Upper lobe of right lung (tissue), 1 donor: ENCODE data around the gene WNK2. TPM values are rescaled to one million over a fixed set of nuclear protein-coding genes. Genes with fewer than 3 reads are reported as not detected.
A peak's percentile ranks its signal among the peaks of the same experiment; 100 is the strongest.

ENCODE experiments used
- ATAC-seq: fragments of 200-7000 bp; cut with Tn5 transposase; one replicate; pipeline ENCODE4 v1.9.1; 2020; ENCODE audit warnings: mild to moderate bottlenecking, moderate library complexity
- DNase-seq: peaks from one replicate; pipeline ENCODE4 v3.0.0-alpha.2; 2020
- H3K27ac ChIP-seq: fragments of 200-600 bp; one replicate; pipeline ENCODE4 v1.8.0; 2022
- H3K27me3 ChIP-seq: fragments of 200-600 bp; one replicate; pipeline ENCODE4 v1.8.0; 2022; ENCODE audit warnings: mild to moderate bottlenecking
- H3K36me3 ChIP-seq: fragments of 200-600 bp; one replicate; pipeline ENCODE4 v1.8.0; 2022
- H3K4me1 ChIP-seq: fragments of 200-600 bp; one replicate; pipeline ENCODE4 v1.8.0; 2022
- H3K4me3 ChIP-seq: fragments of 200-600 bp; one replicate; pipeline ENCODE4 v1.8.0; 2022; ENCODE audit warnings: mild to moderate bottlenecking
- H3K9me3 ChIP-seq: fragments of 200-600 bp; one replicate; pipeline ENCODE4 v1.8.0; 2022
- intact Hi-C: fragments of 100-400 bp; cut with DNase I; formaldehyde crosslinking; loops from one replicate; pipeline ENCODE4 v1.11.0; 2022
- total RNA-seq: library from RNA; stranded (reverse); fragmentation: NEBNext Ultra II Directional; extraction: Animal tissue kit (Norgen Biotek cat#: 25700); gene quantifications from one replicate; pipeline ENCODE4 v1.2.1, GENCODE V29; 2021
- TF ChIP-seq, protein P1 (sequence below): fragments of 200-600 bp; IDR thresholded peaks from one replicate; pipeline ENCODE4 v1.8.0; 2022; ENCODE audit warnings: antibody characterized with exemption
- donor health status: DM: no; HTN: yes; CAD: no; lungs with severe emphysema.

Gene WNK2
- total RNA-seq, 1 donor from 2014 or later: 0.35 TPM

DNA sequence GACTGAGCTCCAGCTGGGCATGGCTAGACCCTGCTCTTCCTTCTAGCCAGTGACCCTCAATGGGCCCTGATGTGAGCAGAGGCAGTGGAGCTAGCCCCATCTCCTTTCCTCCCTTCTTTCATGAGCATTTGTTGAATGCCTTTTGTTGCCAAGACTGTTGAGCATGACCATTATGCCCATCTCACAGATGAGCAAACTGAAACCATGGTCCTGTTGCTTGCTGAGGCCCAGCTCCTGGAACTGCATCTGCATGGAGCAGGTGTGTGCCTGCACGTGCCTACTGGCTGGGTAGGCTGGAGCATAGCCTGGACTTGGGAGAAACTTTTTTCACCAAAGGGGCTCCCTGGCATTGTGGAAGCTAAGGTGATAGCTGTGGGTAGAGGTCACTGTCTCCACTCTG lies 3.0 kb upstream of the WNK2 start:
- no peak for ATAC-seq
- peaks cover 36% of the 10 kb centered on the region for H3K27me3 ChIP-seq
- intact Hi-C loops: no loop called here
- TF ChIP-seq, protein P1, sequence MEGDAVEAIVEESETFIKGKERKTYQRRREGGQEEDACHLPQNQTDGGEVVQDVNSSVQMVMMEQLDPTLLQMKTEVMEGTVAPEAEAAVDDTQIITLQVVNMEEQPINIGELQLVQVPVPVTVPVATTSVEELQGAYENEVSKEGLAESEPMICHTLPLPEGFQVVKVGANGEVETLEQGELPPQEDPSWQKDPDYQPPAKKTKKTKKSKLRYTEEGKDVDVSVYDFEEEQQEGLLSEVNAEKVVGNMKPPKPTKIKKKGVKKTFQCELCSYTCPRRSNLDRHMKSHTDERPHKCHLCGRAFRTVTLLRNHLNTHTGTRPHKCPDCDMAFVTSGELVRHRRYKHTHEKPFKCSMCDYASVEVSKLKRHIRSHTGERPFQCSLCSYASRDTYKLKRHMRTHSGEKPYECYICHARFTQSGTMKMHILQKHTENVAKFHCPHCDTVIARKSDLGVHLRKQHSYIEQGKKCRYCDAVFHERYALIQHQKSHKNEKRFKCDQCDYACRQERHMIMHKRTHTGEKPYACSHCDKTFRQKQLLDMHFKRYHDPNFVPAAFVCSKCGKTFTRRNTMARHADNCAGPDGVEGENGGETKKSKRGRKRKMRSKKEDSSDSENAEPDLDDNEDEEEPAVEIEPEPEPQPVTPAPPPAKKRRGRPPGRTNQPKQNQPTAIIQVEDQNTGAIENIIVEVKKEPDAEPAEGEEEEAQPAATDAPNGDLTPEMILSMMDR: no peak
- no peak for DNase-seq
- H3K27ac ChIP-seq: no peak overlapping the region
- H3K4me3 ChIP-seq: no peak overlapping the region
- H3K9me3 ChIP-seq: no peaks in the 10 kb centered on the region
- H3K36me3 ChIP-seq: no peaks in the 10 kb centered on the region
- peaks cover 5% of the 10 kb centered on the region for H3K4me1 ChIP-seq

DNA sequence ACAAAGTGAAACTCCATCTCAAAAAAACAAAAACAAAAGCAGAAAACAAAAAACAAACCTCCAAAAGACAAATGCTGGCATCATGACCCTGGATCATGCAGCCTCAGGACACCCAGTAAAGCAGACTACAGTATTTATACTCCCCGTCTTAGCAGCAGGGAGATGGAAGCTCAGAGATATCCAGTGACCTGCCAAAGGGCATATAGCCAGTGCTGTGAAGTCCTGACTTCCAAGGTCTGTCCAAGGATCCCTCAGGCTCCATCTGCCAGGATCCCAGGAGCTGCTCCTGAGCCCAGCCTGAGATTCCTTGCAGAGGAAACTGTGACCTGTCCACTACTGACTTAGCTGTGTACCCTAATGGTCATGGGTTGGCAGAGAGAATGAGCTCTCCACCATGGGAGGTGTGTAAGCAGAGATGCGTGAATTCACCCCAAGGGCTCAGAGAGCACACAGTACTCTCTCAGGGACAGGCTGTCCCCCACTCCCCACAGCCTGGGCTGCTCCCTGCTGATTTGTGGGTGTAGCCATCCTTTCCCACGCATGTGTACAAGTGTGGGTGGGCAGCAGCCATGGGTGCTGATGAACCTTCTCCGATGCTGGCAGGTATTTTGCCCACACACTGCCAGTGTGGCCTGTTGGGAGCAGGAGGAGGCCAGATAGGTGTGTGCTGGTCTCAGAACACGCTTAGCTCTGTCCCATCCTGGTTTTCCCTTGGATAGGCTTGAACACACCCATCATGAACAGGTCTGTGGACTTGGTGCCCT lies 2.1 kb upstream of the WNK2 start:
- no peak overlapping the region for H3K27ac ChIP-seq
- H3K4me3 ChIP-seq: no peak overlapping the region
- DNase-seq (no peak), ATAC-seq (no peak)
- intact Hi-C loops: no loop called here
- H3K36me3 ChIP-seq: no peaks in the 10 kb centered on the region
- TF ChIP-seq, protein P1: no peak
- peaks cover 36% of the 10 kb centered on the region for H3K27me3 ChIP-seq
- no peaks in the 10 kb centered on the region for H3K9me3 ChIP-seq
- H3K4me1 ChIP-seq: peaks cover 5% of the 10 kb centered on the region

DNA sequence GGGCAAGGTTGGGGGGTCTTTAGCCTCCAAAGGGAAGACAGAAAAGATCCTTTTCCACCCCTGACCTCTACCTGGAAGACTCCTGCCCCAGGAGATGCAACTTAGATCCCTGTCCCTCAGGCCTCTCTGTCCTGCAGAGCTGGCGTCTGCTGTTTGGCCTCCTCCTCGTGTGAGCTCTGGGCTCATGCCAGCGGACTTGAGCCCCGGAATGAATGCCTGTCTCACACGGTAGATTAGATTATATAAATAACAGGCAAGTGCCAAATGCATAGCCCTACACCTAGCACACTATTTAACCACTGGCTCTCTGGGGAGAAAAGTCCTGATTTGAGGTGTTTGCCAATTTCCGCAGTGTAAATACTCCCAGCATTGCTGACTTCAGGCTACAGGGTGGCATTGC lies 1.4 kb upstream of the WNK2 start:
- H3K9me3 ChIP-seq: no peaks in the 10 kb centered on the region
- DNase-seq: no peak
- peaks cover 36% of the 10 kb centered on the region for H3K27me3 ChIP-seq
- no peak overlapping the region for H3K4me3 ChIP-seq
- TF ChIP-seq, protein P1: no peak
- intact Hi-C loops: no loop called here
- H3K4me1 ChIP-seq: peaks cover 5% of the 10 kb centered on the region
- ATAC-seq: no peak
- no peak overlapping the region for H3K27ac ChIP-seq
- no peaks in the 10 kb centered on the region for H3K36me3 ChIP-seq

DNA sequence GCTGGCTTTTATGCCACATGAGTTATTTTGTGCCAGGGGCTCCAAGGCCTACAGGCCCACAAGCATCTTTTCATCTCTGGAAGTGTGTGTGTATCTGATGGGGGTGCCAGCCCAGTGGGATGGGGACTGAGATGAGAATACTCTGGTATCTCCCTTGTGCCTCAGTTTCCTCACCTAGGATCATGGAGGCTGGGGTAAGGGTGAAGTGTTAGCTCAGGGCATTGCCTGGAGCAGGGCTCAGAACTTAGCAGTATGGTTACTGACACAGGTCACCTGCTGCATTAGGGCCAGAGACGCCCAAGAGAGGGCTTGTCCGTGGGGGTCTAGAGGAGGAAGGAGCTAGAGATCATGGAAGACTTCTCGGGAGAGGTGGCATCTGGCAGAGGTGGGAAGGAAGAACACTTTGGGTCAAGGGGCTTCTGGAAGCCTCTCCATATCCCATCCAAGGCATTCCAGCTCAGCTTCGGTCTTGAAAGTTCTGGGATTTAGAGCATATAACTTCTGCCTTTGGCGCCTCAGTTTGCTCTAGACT lies 742 bp upstream of the WNK2 start:
- H3K4me1 ChIP-seq: peaks cover 5% of the 10 kb centered on the region
- H3K9me3 ChIP-seq: no peaks in the 10 kb centered on the region
- ATAC-seq (no peak), DNase-seq (no peak)
- H3K36me3 ChIP-seq: no peaks in the 10 kb centered on the region
- H3K27me3 ChIP-seq: peaks cover 36% of the 10 kb centered on the region
- TF ChIP-seq, protein P1: no peak
- H3K4me3 ChIP-seq: no peak overlapping the region
- H3K27ac ChIP-seq: no peak overlapping the region
- intact Hi-C loops: no loop called here

DNA sequence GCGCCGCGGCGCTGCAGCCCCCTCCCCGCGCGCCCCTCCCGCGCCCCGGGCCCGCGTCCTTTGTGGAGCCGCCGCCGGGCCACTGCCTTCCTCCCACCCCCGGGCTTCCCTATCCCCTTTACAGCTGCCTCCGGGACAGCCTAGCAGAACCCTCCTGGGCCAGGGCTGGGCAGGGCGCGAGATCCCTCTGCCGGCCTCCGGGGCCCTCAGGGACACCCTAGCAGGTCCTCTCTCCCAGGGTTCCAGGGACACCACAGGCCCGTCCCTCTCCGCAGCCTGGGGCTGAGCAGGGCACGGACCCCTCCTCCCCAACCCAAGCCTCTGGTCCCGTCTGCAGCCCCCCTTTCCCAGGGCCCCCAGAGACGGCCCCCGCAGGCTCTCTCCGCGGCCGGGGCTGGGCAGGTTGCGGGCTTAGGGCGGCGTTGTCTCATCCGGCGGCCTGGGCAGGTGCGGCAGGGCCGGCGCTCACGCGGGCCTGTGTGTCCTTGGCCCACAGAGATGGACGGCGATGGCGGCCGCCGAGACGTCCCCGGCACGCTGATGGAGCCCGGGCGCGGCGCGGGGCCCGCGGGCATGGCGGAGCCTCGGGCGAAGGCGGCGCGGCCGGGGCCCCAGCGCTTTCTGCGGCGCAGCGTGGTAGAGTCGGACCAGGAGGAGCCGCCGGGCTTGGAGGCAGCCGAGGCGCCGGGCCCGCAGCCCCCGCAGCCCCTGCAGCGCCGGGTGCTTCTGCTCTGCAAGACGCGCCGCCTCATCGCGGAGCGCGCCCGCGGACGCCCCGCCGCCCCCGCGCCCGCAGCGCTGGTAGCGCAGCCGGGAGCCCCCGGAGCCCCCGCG lies 710 bp downstream of the WNK2 start:
- Histone ChIP-seq H3K27ac (no peak overlapping the region), H3K36me3 (no peaks in the 10 kb centered on the region), H3K9me3 (no peaks in the 10 kb centered on the region), H3K4me1 (peaks cover 5% of the 10 kb centered on the region), H3K4me3 (peak overlapping the region; percentile 42), H3K27me3 (peaks cover 36% of the 10 kb centered on the region)
- intact Hi-C loops: no loop called here
- DNase-seq (no peak), ATAC-seq (peak; percentile 31)
- TF ChIP-seq, protein P1: no peak
